PC-9 (cell line): Measurements from ENCODE around the gene BCAS3.

Experiments
- EZH2 ChIP-seq: fragments of 200-600 bp; sonication (generic); IDR thresholded peaks from 2 replicates; pipeline ENCODE4 v1.8.0; 2017; ENCODE audit warnings: antibody characterized with exemption, low read depth
- TF ChIP-seq, protein P1 (sequence below): fragments of 200-600 bp; sonication (generic); conservative IDR thresholded peaks from 2 replicates; pipeline ENCODE4 v1.6.1; 2017; ENCODE audit warnings: mixed run types, antibody characterized with exemption, mild to moderate bottlenecking, moderate library complexity

DNA sequence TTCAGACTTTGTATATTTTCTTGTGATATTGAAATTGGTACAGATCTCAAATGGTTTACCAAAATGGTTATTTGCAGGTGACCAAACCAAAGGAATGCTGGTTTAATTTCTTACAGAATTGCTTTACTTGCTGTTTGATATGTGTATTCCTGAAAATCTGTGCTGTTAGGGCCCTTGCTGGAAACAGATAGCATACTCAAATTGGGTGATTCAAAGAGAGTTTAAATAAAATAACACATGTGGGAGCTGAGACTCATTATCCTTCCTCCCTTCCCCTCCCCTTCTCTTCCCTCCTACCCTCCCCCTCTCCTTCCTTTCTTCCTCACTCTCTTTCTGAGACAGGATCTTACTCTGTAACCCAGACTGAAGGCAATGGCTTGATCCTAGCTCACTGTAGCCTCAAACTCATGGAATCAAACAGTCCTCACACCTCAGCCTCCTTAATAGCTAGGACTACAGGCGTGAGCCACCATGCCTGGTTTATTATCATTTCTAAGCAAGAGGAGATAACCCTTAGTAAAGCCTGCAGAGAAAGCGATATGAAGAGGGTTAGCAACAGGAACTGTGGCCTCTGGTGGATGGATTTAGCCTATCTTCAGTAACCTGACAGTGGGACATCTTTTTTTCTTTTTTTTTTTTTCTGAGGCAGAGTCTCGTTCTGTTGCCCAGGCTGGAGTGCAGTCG is 141.9 kb downstream of the BCAS3 start:
- no peak for TF ChIP-seq EZH2
- TF ChIP-seq, protein P1, sequence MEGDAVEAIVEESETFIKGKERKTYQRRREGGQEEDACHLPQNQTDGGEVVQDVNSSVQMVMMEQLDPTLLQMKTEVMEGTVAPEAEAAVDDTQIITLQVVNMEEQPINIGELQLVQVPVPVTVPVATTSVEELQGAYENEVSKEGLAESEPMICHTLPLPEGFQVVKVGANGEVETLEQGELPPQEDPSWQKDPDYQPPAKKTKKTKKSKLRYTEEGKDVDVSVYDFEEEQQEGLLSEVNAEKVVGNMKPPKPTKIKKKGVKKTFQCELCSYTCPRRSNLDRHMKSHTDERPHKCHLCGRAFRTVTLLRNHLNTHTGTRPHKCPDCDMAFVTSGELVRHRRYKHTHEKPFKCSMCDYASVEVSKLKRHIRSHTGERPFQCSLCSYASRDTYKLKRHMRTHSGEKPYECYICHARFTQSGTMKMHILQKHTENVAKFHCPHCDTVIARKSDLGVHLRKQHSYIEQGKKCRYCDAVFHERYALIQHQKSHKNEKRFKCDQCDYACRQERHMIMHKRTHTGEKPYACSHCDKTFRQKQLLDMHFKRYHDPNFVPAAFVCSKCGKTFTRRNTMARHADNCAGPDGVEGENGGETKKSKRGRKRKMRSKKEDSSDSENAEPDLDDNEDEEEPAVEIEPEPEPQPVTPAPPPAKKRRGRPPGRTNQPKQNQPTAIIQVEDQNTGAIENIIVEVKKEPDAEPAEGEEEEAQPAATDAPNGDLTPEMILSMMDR: no peak
